ENCODE measurements around the gene KDM2B.

- TF ChIP-seq POLR2AphosphoS5 (IDR thresholded peaks at IDR 0.05) = no peak
- TF ChIP-seq EZH2 (IDR thresholded peaks at IDR 0.05; ENCODE audit: borderline replicate concordance, insufficient read depth, low read length, poor library complexity, severe bottlenecking) = no peak
- TF ChIP-seq CTCF (IDR thresholded peaks at IDR 0.05; ENCODE audit: poor library complexity, severe bottlenecking) = no peak
- TF ChIP-seq TAF1 (IDR thresholded peaks at IDR 0.05; ENCODE audit: low read depth) = no peak
- no peak for TF ChIP-seq RAD21 (conservative IDR thresholded peaks at IDR 0.05)
- TF ChIP-seq REST (IDR thresholded peaks at IDR 0.05; ENCODE audit: borderline replicate concordance) = no peak
- TF ChIP-seq MXI1 (conservative IDR thresholded peaks at IDR 0.05; ENCODE audit: poor library complexity, severe bottlenecking) = no peak
Observed at GRCh38 chr12:121405211-121405610, 175.6 kb downstream of the KDM2B start.
